ENCODE measurements around the gene SEM1. TPM values are rescaled to one million over a fixed set of nuclear protein-coding genes. Genes with fewer than 3 reads are reported as not detected.

Gene SEM1
- total and polyA plus RNA-seq, 2 experiments from 2014 or later = 26.8 to 288 TPM

- H3K4me2 ChIP-seq = no peak overlapping the region
- H3K36me3 ChIP-seq (replicated peaks; ENCODE audit: insufficient read depth, low read depth) = no peaks in the 10 kb centered on the region
- no peak overlapping the region for H3K27ac ChIP-seq
- WGBS (ENCODE audit: low lambda C conversion rate, missing lambda C conversion rate) = 100% methylated on average over 1 of the region's 1 CpG
- no peaks in the 10 kb centered on the region for H3K9me2 ChIP-seq (replicated peaks; ENCODE audit: insufficient read depth)
- peaks cover 6% of the 10 kb centered on the region for H4K20me1 ChIP-seq (ENCODE audit: insufficient read depth, poor library complexity, severe bottlenecking)
- TF ChIP-seq CTCF (IDR thresholded peaks at IDR 0.05; ENCODE audit: poor library complexity) (no peak), EZH2 (IDR thresholded peaks at IDR 0.05; ENCODE audit: borderline replicate concordance) (no peak)
- H3K79me2 ChIP-seq = peaks cover 27% of the 10 kb centered on the region
- no peak for DNase-seq (ENCODE audit: low spot score)
- H3K4me1 ChIP-seq (ENCODE audit: insufficient read depth) = no peaks in the 10 kb centered on the region
- no peak overlapping the region for H2AFZ ChIP-seq
- H3K4me3 ChIP-seq = no peak overlapping the region
- no peaks in the 10 kb centered on the region for H3K9me3 ChIP-seq (ENCODE audit: low read depth)
- no peaks in the 10 kb centered on the region for H3K27me3 ChIP-seq
Observed at GRCh38 chr7:96689414-96689813, 20.2 kb downstream of the SEM1 start.

- TF ChIP-seq EZH2phosphoT487 (IDR thresholded peaks at IDR 0.05; ENCODE audit: low read depth, severe bottlenecking, unreplicated experiment) = no peak
- Histone ChIP-seq H3K79me2 (peaks cover 12% of the 10 kb centered on the region), H3K4me3 (no peak overlapping the region), H3K27me3 (no peaks in the 10 kb centered on the region), H4K20me1 (ENCODE audit: insufficient read depth, poor library complexity, severe bottlenecking) (peaks cover 6% of the 10 kb centered on the region), H3K4me1 (ENCODE audit: insufficient read depth) (no peaks in the 10 kb centered on the region), H3K9me2 (replicated peaks; ENCODE audit: insufficient read depth) (no peaks in the 10 kb centered on the region), H3K36me3 (replicated peaks; ENCODE audit: insufficient read depth, low read depth) (no peaks in the 10 kb centered on the region), H3K9me3 (ENCODE audit: low read depth) (no peaks in the 10 kb centered on the region), H2AFZ (no peak overlapping the region), H3K4me2 (no peak overlapping the region), H3K27ac (no peak overlapping the region)
- DNase-seq (ENCODE audit: low spot score) = no peak
Observed at GRCh38 chr7:96686305-96686704, 23.3 kb downstream of the SEM1 start.

GRCh38 chr7:96685755-96686154 lies 23.9 kb downstream of the SEM1 start:
- no peak for TF ChIP-seq EZH2phosphoT487 (IDR thresholded peaks at IDR 0.05; ENCODE audit: low read depth, severe bottlenecking, unreplicated experiment)
- TF ChIP-seq EZH2 (IDR thresholded peaks at IDR 0.05; ENCODE audit: borderline replicate concordance) = no peak
- no peak for TF ChIP-seq CTCF (IDR thresholded peaks at IDR 0.05; ENCODE audit: poor library complexity)
- no peak overlapping the region for H3K4me3 ChIP-seq
- 87% methylated on average over 1 of the region's 1 CpG for WGBS (ENCODE audit: low lambda C conversion rate, missing lambda C conversion rate)
- no peak for DNase-seq (ENCODE audit: low spot score)
- H3K9me2 ChIP-seq (replicated peaks; ENCODE audit: insufficient read depth) = no peaks in the 10 kb centered on the region
- peaks cover 11% of the 10 kb centered on the region for H3K79me2 ChIP-seq
- H3K4me1 ChIP-seq (ENCODE audit: insufficient read depth) = no peaks in the 10 kb centered on the region
- no peaks in the 10 kb centered on the region for H3K9me3 ChIP-seq (ENCODE audit: low read depth)
- no peak overlapping the region for H3K27ac ChIP-seq
- no peaks in the 10 kb centered on the region for H3K36me3 ChIP-seq (replicated peaks; ENCODE audit: insufficient read depth, low read depth)
- H3K27me3 ChIP-seq = no peaks in the 10 kb centered on the region
- peaks cover 6% of the 10 kb centered on the region for H4K20me1 ChIP-seq (ENCODE audit: insufficient read depth, poor library complexity, severe bottlenecking)
- no peak overlapping the region for H2AFZ ChIP-seq
- H3K4me2 ChIP-seq = no peak overlapping the region

GRCh38 chr7:96685353-96685752 lies 24.3 kb downstream of the SEM1 start:
- no peak for TF ChIP-seq EZH2 (IDR thresholded peaks at IDR 0.05; ENCODE audit: borderline replicate concordance)
- no peak for TF ChIP-seq CTCF (IDR thresholded peaks at IDR 0.05; ENCODE audit: poor library complexity)
- no peak for TF ChIP-seq EZH2phosphoT487 (IDR thresholded peaks at IDR 0.05; ENCODE audit: low read depth, severe bottlenecking, unreplicated experiment)

More at GRCh38 chr7:96685353-96685752, 24.3 kb downstream of the SEM1 start:
- H3K27ac ChIP-seq = no peak overlapping the region
- peaks cover 6% of the 10 kb centered on the region for H4K20me1 ChIP-seq (ENCODE audit: insufficient read depth, poor library complexity, severe bottlenecking)
- no peaks in the 10 kb centered on the region for H3K27me3 ChIP-seq
- peaks cover 15% of the 10 kb centered on the region for H3K79me2 ChIP-seq
- H3K4me2 ChIP-seq = no peak overlapping the region
- no peaks in the 10 kb centered on the region for H3K36me3 ChIP-seq (replicated peaks; ENCODE audit: insufficient read depth, low read depth)
- no peaks in the 10 kb centered on the region for H3K9me3 ChIP-seq (ENCODE audit: low read depth)
- H3K4me3 ChIP-seq = no peak overlapping the region
- H2AFZ ChIP-seq = no peak overlapping the region
- H3K9me2 ChIP-seq (replicated peaks; ENCODE audit: insufficient read depth) = no peaks in the 10 kb centered on the region
- no peak for DNase-seq (ENCODE audit: low spot score)
- no peaks in the 10 kb centered on the region for H3K4me1 ChIP-seq (ENCODE audit: insufficient read depth)
- WGBS (ENCODE audit: low lambda C conversion rate, missing lambda C conversion rate) = 96% methylated on average over 3 of the region's 3 CpGs
